H1 (cell line): Measurements from ENCODE around the gene POLR3A. TPM values are rescaled to one million over a fixed set of nuclear protein-coding genes. Genes with fewer than 3 reads are reported as not detected.

Experiments used
- CTCF ChIA-PET: fragments of 300-600 bp; sonication (Branson Sonifier 250); formaldehyde crosslinking; loops from one replicate; lab custom pipeline; 2021; ENCODE audit not compliant: partially characterized antibody; lab: Charles Lee
- POLR2A ChIA-PET: fragments of 300-600 bp; sonication (Branson Sonifier 250); formaldehyde crosslinking; loops from one replicate; lab custom pipeline; 2021; ENCODE audit warnings: inconsistent platforms; ENCODE audit not compliant: partially characterized antibody; lab: Charles Lee
- DNase-seq, 2 experiments: peaks; one replicate each; pipeline versions ENCODE4 v3.0.0 to v3.0.0-alpha.2; 2010 to 2022; ENCODE audit warnings: low spot score in 2 of 2, low read depth in 1 of 2, mixed read lengths in 1 of 2
- FAIRE-seq: peaks from 2 replicates; lab custom pipeline; 2011; peaks lifted over from hg19 to GRCh38; lab: Jason Lieb, UNC
- H2AFZ ChIP-seq: 2 replicates; pipeline ENCODE4 v1.8.1; 2012; ENCODE audit warnings: low read length, inconsistent platforms
- H2AK5ac ChIP-seq: 2 replicates; pipeline ENCODE4 v1.6.1; 2013; ENCODE audit warnings: low read depth, low read length
- H2BK120ac ChIP-seq: replicated peaks from 2 replicates; pipeline ENCODE3; 2013; ENCODE audit warnings: low read depth, low read length, inconsistent platforms
- H2BK12ac ChIP-seq: 2 replicates; pipeline ENCODE4 v1.6.1; 2013; ENCODE audit warnings: low read depth, low read length
- H2BK15ac ChIP-seq: 2 replicates; pipeline ENCODE4 v1.6.1; 2013; ENCODE audit warnings: low read length
- H2BK20ac ChIP-seq: 2 replicates; pipeline ENCODE4 v1.6.1; 2013; ENCODE audit warnings: low read length
- H2BK5ac ChIP-seq: 2 replicates; pipeline ENCODE4 v1.6.1; 2013; ENCODE audit warnings: low read depth, low read length
- H3K14ac ChIP-seq: 2 replicates; pipeline ENCODE4 v1.6.1; 2013; ENCODE audit warnings: inconsistent platforms; ENCODE audit not compliant: insufficient read length
- H3K18ac ChIP-seq: 2 replicates; pipeline ENCODE4 v1.6.1; 2013; ENCODE audit warnings: low read length; ENCODE audit errors: extremely low read depth
- H3K23ac ChIP-seq: 2 replicates; pipeline ENCODE4 v1.6.1; 2013; ENCODE audit warnings: inconsistent platforms; ENCODE audit not compliant: insufficient read length
- H3K23me2 ChIP-seq: 2 replicates; pipeline ENCODE4 v1.6.1; 2013; ENCODE audit warnings: low read depth, low read length
- H3K27ac ChIP-seq: 2 replicates; pipeline ENCODE4 v1.6.1; 2011; ENCODE audit warnings: low read depth, low read length, inconsistent platforms
- H3K27me3 ChIP-seq, 4 experiments: replicated peaks in 1 of 4; 1 replicate in 1 of 4; 2 replicates in 3 of 4; pipeline versions ENCODE4 v1.6.1 to v1.8.1; 2011 to 2013; ENCODE audit warnings: low read length in 3 of 4, mild to moderate bottlenecking in 3 of 4, inconsistent platforms in 2 of 4, mixed read lengths in 2 of 4, moderate library complexity in 1 of 4; ENCODE audit not compliant: control insufficient read depth in 3 of 4, insufficient read depth in 3 of 4; ENCODE audit errors: extremely low read depth in 1 of 4
- H3K36me3 ChIP-seq, 4 experiments: 2 replicates each; pipeline versions ENCODE4 v1.6.1 to v1.8.1; 2011 to 2013; ENCODE audit warnings: mild to moderate bottlenecking in 4 of 4, low read length in 3 of 4, moderate library complexity in 2 of 4, control low read depth in 1 of 4, inconsistent platforms in 1 of 4; ENCODE audit not compliant: insufficient read depth in 4 of 4, control insufficient read depth in 2 of 4
- H3K4ac ChIP-seq: replicated peaks from 2 replicates; pipeline ENCODE3; 2013; ENCODE audit warnings: low read length, low read depth, mixed read lengths, inconsistent platforms; ENCODE audit not compliant: insufficient read length
- H3K4me1 ChIP-seq, 4 experiments: replicated peaks in 1 of 4; 1 replicate in 1 of 4; 2 replicates in 3 of 4; pipeline versions ENCODE4 v1.6.1 to v1.8.1; 2011 to 2013; ENCODE audit warnings: low read length in 3 of 4, inconsistent platforms in 2 of 4, mixed read lengths in 1 of 4; ENCODE audit not compliant: insufficient read depth in 4 of 4, control insufficient read depth in 3 of 4
- H3K4me2 ChIP-seq, 2 experiments: 2 replicates each; pipeline versions ENCODE4 v1.6.1 to v1.8.1; 2011 to 2013; ENCODE audit warnings: low read depth in 2 of 2, low read length in 2 of 2, control low read depth in 1 of 2, inconsistent platforms in 1 of 2, mild to moderate bottlenecking in 1 of 2; ENCODE audit not compliant: insufficient read depth in 1 of 2
- H3K4me3 ChIP-seq, 4 experiments: fragments of 200-600, 300-600 bp in 1 of 4; sonication (generic), shearing (Covaris generic), sonication (Bioruptor Twin) in 1 of 4; 2 replicates each; pipeline versions ENCODE4 v1.5.1 to v1.8.1; 2011 to 2016; ENCODE audit warnings: low read length in 4 of 4, low read depth in 3 of 4, control low read depth in 2 of 4, inconsistent platforms in 2 of 4, mild to moderate bottlenecking in 2 of 4, mixed read lengths in 1 of 4, moderate library complexity in 1 of 4; ENCODE audit not compliant: insufficient read depth in 2 of 4; ENCODE audit errors: extremely low read depth in 1 of 4
- H3K56ac ChIP-seq: replicated peaks from 2 replicates; pipeline ENCODE3; 2013; ENCODE audit warnings: low read depth, mild to moderate bottlenecking, mixed read lengths, low read length, inconsistent platforms; ENCODE audit not compliant: insufficient read length
- H3K79me1 ChIP-seq: 2 replicates; pipeline ENCODE4 v1.6.1; 2013; ENCODE audit warnings: low read depth, low read length, control low read depth
- H3K79me2 ChIP-seq, 2 experiments: 2 replicates each; pipeline versions ENCODE4 v1.6.1 to v1.8.1; 2012 to 2013; ENCODE audit warnings: low read length in 2 of 2, mild to moderate bottlenecking in 2 of 2, inconsistent platforms in 1 of 2; ENCODE audit not compliant: insufficient read depth in 2 of 2, control insufficient read depth in 1 of 2
- H3K9ac ChIP-seq, 4 experiments: replicated peaks in 1 of 4; 1 replicate in 1 of 4; 2 replicates in 3 of 4; pipeline versions ENCODE4 v1.6.1 to v1.8.1; 2011 to 2013; ENCODE audit warnings: low read depth in 3 of 4, low read length in 3 of 4, control low read depth in 2 of 4, mild to moderate bottlenecking in 2 of 4, moderate library complexity in 2 of 4, inconsistent platforms in 1 of 4; ENCODE audit errors: extremely low read depth in 1 of 4
- H3K9me3 ChIP-seq, 2 experiments: 2 replicates each; pipeline versions ENCODE4 v1.6.1 to v1.8.1; 2012 to 2013; ENCODE audit warnings: mild to moderate bottlenecking in 2 of 2, moderate library complexity in 2 of 2, control low read depth in 1 of 2, inconsistent platforms in 1 of 2, low read depth in 1 of 2, low read length in 1 of 2, mixed read lengths in 1 of 2; ENCODE audit not compliant: insufficient read depth in 2 of 2
- H4K20me1 ChIP-seq, 2 experiments: replicated peaks in 1 of 2; 2 replicates each; pipeline versions ENCODE3 to v1.8.1; 2011 to 2013; ENCODE audit warnings: inconsistent platforms in 2 of 2, low read length in 2 of 2, mild to moderate bottlenecking in 1 of 2; ENCODE audit not compliant: insufficient read depth in 2 of 2, control insufficient read depth in 1 of 2
- H4K5ac ChIP-seq: 2 replicates; pipeline ENCODE4 v1.6.1; 2013; ENCODE audit warnings: low read length, low read depth, mixed read lengths, inconsistent platforms; ENCODE audit not compliant: insufficient read length
- H4K8ac ChIP-seq: 2 replicates; pipeline ENCODE4 v1.8.0; 2013; ENCODE audit warnings: mild to moderate bottlenecking, moderate library complexity, low read length, inconsistent platforms; ENCODE audit not compliant: insufficient read depth; ENCODE audit errors: extremely low read depth
- H4K91ac ChIP-seq: replicated peaks from 2 replicates; pipeline ENCODE3; 2013; ENCODE audit warnings: low read length, mixed read lengths, inconsistent platforms; ENCODE audit not compliant: insufficient read length
- NRF1 ChIP-seq: IDR thresholded peaks from 2 replicates; pipeline ENCODE4 v1.6.1; 2011; ENCODE audit warnings: mild to moderate bottlenecking, low read depth, low read length, improper control_type of control experiment
- POLR2A ChIP-seq, 2 experiments: IDR thresholded peaks; 1 replicate in 1 of 2; 2 replicates in 1 of 2; pipeline ENCODE4 v1.6.1; 2011; ENCODE audit warnings: low read depth in 2 of 2, low read length in 2 of 2, mild to moderate bottlenecking in 2 of 2; ENCODE audit errors: control extremely low read depth in 1 of 2
- ZNF274 ChIP-seq: IDR thresholded peaks from 2 replicates; pipeline ENCODE4 v1.7.0; 2012; ENCODE audit warnings: low read length, borderline replicate concordance; ENCODE audit errors: extremely low read depth
- WGBS, 2 experiments: shearing (Covaris generic) in 1 of 2; methylation state at CpG; one replicate each; pipeline versions ENCODE4 v1.1.6 to v1.1.7; 2013 to 2015; ENCODE audit warnings: low lambda C conversion rate in 2 of 2, mixed read lengths in 2 of 2, inconsistent platforms in 1 of 2, low coverage in 1 of 2, missing lambda C conversion rate in 1 of 2; ENCODE audit not compliant: insufficient replicate concordance in 2 of 2, insufficient coverage in 1 of 2, insufficient read length in 1 of 2; ENCODE audit errors: extremely low coverage in 1 of 2, missing lambda C conversion rate in 1 of 2; 5-methylcytosine and 5-hydroxymethylcytosine counted together
- polyA plus RNA-seq, 7 experiments: library from polyadenylated mRNA; depleted of rRNA in 3 of 7; stranded (reverse) in 5 of 7; unstranded in 2 of 7; fragments of >200 nt in 5 of 7; fragments of 200-250 nt in 2 of 7; gene quantifications; 1 replicate in 5 of 7; 2 replicates in 1 of 7; 4 replicates in 1 of 7; pipeline versions ENCODE4 v1.2.1 to v1.2.3, GENCODE V29; 2011 to 2013; ENCODE audit warnings: missing spikeins in 2 of 7, mixed read lengths in 2 of 7
- total RNA-seq: library from RNA; stranded (reverse); fragmentation: NEBNext Ultra II Directional; extraction: Animal tissue kit (Norgen Biotek cat#: 25700); gene quantifications from 2 replicates; pipeline ENCODE4 v1.2.1, GENCODE V29; 2021

Gene POLR3A
- total and polyA plus RNA-seq, 2 of the 8 experiments (the other 6 are each of a cell fraction or from before 2014, with no cell fraction given), result 11.3 to 38.6 TPM

GRCh38 chr10:78058562-78058961, 29.2 kb upstream of the POLR3A start:
- H3K4me3 ChIP-seq, result no peak overlapping the region
- no peak overlapping the region for H3K27ac ChIP-seq
- no peaks in the 10 kb centered on the region for H3K79me1 ChIP-seq
- H4K20me1 ChIP-seq, result no peaks in the 10 kb centered on the region
- H3K9me3 ChIP-seq, result no peaks in the 10 kb centered on the region
- H2BK120ac ChIP-seq, result no peak overlapping the region
- H3K4me1 ChIP-seq, result no peaks in the 10 kb centered on the region
- no peak overlapping the region for H2AFZ ChIP-seq
- no peak overlapping the region for H3K23ac ChIP-seq
- no peak overlapping the region for H2AK5ac ChIP-seq
- no peak overlapping the region for H3K14ac ChIP-seq
- H2BK5ac ChIP-seq, result no peak overlapping the region
- H3K56ac ChIP-seq, result no peak overlapping the region
- 84% methylated on average over 5 of the region's 5 CpGs; no CpG with 5 or more reads in 1 of the 2 experiments for WGBS, 2 experiments
- peaks cover 2% of the 10 kb centered on the region; the same call in 1 of the 2 replicates for H3K23me2 ChIP-seq
- H4K5ac ChIP-seq, result no peak overlapping the region
- no peak overlapping the region for H3K4ac ChIP-seq
- H3K18ac ChIP-seq, result no peak overlapping the region
- no peak overlapping the region for H2BK20ac ChIP-seq
- no peaks in the 10 kb centered on the region for H3K79me2 ChIP-seq
- H2BK15ac ChIP-seq, result no peak overlapping the region
- H4K8ac ChIP-seq, result no peak overlapping the region
- no peak overlapping the region for H3K4me2 ChIP-seq
- FAIRE-seq, result no peak
- H4K91ac ChIP-seq, result no peak overlapping the region
- no peak overlapping the region for H2BK12ac ChIP-seq
- POLR2A ChIA-PET, result interaction anchor here (0.7 to 1.0 kb wide), 2 partner anchors 10 to 113 kb away, joined by 3 read pairs; no protein-coding TSS in a partner anchor
- CTCF ChIA-PET, result interaction anchor here (1.5 kb wide), 1 partner anchor 11 kb away, joined by 4 read pairs; no protein-coding TSS in a partner anchor
- no peak for DNase-seq
- no peak overlapping the region for H3K9ac ChIP-seq
- no peaks in the 10 kb centered on the region for H3K36me3 ChIP-seq
- H3K27me3 ChIP-seq, result no peaks in the 10 kb centered on the region; a peak in 1 of 7 replicates
- TF ChIP-seq NRF1, result no peak
- TF ChIP-seq ZNF274, result no peak
- no peak for TF ChIP-seq POLR2A (IDR thresholded peaks at IDR 0.05; ENCODE audit: control extremely low read depth in 1 of 2, low read depth in 2 of 2, low read length in 2 of 2)
